WTC11 (cell line): ENCODE results near the gene FST. TPM values are rescaled to one million over a fixed set of nuclear protein-coding genes. Genes with fewer than 3 reads are reported as not detected.

Experiments used
- ATAC-seq: fragments of 200-7000 bp; cut with Tn5 transposase; 2 replicates; pipeline ENCODE4 v1.10.0; 2021; ENCODE audit warnings: mild to moderate bottlenecking, moderate library complexity
- CTCF ChIA-PET: fragments of 300-600 bp; sonication (Branson Sonifier 250); formaldehyde crosslinking; loops from one replicate; lab custom pipeline; 2021; ENCODE audit warnings: antibody characterized with exemption; lab: Charles Lee
- POLR2A ChIA-PET: fragments of 350-600 bp; sonication (Branson Sonifier 250); formaldehyde crosslinking; loops from one replicate; lab custom pipeline; 2021; ENCODE audit warnings: antibody characterized with exemption; lab: Charles Lee
- DNase-seq: peaks from one replicate; pipeline ENCODE4 v3.0.0; 2021; ENCODE audit warnings: low spot score
- H3K27ac Mint-ChIP-seq: 2 replicates; pipeline ENCODE4 v1.8.0; 2021; ENCODE audit warnings: mixed read lengths
- H3K27me3 Mint-ChIP-seq: 2 replicates; pipeline ENCODE4 v1.8.0; 2021; ENCODE audit warnings: low read depth, mild to moderate bottlenecking, moderate library complexity, mixed read lengths
- H3K36me3 Mint-ChIP-seq: 2 replicates; pipeline ENCODE4 v1.8.0; 2021; ENCODE audit warnings: mixed read lengths
- H3K4me1 Mint-ChIP-seq: 2 replicates; pipeline ENCODE4 v1.8.0; 2022; ENCODE audit warnings: mixed read lengths
- H3K4me3 Mint-ChIP-seq: 2 replicates; pipeline ENCODE4 v1.8.0; 2021; ENCODE audit warnings: mild to moderate bottlenecking, moderate library complexity, mixed read lengths
- H3K9me3 Mint-ChIP-seq: 2 replicates; pipeline ENCODE4 v1.8.0; 2021; ENCODE audit warnings: mixed read lengths
- JUN ChIP-seq: sonication (generic); formaldehyde crosslinking; IDR thresholded peaks from 2 replicates; pipeline ENCODE4 v1.8.0; 2023; ENCODE audit warnings: mild to moderate bottlenecking, missing genetic modification reagents
- MAX ChIP-seq: sonication (generic); formaldehyde crosslinking; IDR thresholded peaks from 2 replicates; pipeline ENCODE4 v1.8.0; 2022; ENCODE audit warnings: mild to moderate bottlenecking, missing genetic modification reagents
- NR2C2 ChIP-seq: sonication (generic); formaldehyde crosslinking; IDR thresholded peaks from 2 replicates; pipeline ENCODE4 v1.8.0; 2022; ENCODE audit warnings: mild to moderate bottlenecking, missing genetic modification reagents
- RORB ChIP-seq: fragments of 250-450 bp; sonication (Bioruptor Pico); IDR thresholded peaks from 2 replicates; pipeline ENCODE4 v1.9.0; 2021; ENCODE audit warnings: mild to moderate bottlenecking
- ZNF121 ChIP-seq: sonication (generic); formaldehyde crosslinking; IDR thresholded peaks from 2 replicates; pipeline ENCODE4 v1.8.0; 2023; ENCODE audit warnings: missing genetic modification reagents
- ZNF423 ChIP-seq: fragments of 250-450 bp; sonication (Bioruptor Pico); IDR thresholded peaks from 2 replicates; pipeline ENCODE4 v2.1.2; 2022; ENCODE audit warnings: mild to moderate bottlenecking, moderate library complexity
- total RNA-seq: library from RNA; stranded (reverse); gene quantifications from 3 replicates; pipeline ENCODE4 v1.2.3, GENCODE V29; 2021
- TF ChIP-seq, protein P1 (sequence below): sonication (generic); formaldehyde crosslinking; IDR thresholded peaks from 2 replicates; pipeline ENCODE4 v1.8.0; 2023; ENCODE audit warnings: mild to moderate bottlenecking, missing genetic modification reagents
- TF ChIP-seq, protein P2 (sequence below): fragments of 250-450 bp; sonication (Bioruptor Pico); IDR thresholded peaks from 2 replicates; pipeline ENCODE4 v1.9.0; 2021; ENCODE audit warnings: mild to moderate bottlenecking
- TF ChIP-seq, protein P3 (sequence below): fragments of 200-600 bp; IDR thresholded peaks from 2 replicates; pipeline ENCODE4 v1.8.0; 2022; ENCODE audit warnings: antibody characterized with exemption
- TF ChIP-seq, protein P4 (sequence below): sonication (generic); formaldehyde crosslinking; IDR thresholded peaks from 2 replicates; pipeline ENCODE4 v1.8.1; 2022; ENCODE audit warnings: low read depth, mild to moderate bottlenecking, moderate library complexity, missing genetic modification reagents, borderline replicate concordance
- TF ChIP-seq, protein P5 (sequence below): sonication (generic); formaldehyde crosslinking; IDR thresholded peaks from 2 replicates; pipeline ENCODE4 v1.8.0; 2022; ENCODE audit warnings: mild to moderate bottlenecking, missing genetic modification reagents

The FST gene
- total RNA-seq, 1 experiment from 2014 or later: 11.8 TPM

- TF ChIP-seq, protein P1, sequence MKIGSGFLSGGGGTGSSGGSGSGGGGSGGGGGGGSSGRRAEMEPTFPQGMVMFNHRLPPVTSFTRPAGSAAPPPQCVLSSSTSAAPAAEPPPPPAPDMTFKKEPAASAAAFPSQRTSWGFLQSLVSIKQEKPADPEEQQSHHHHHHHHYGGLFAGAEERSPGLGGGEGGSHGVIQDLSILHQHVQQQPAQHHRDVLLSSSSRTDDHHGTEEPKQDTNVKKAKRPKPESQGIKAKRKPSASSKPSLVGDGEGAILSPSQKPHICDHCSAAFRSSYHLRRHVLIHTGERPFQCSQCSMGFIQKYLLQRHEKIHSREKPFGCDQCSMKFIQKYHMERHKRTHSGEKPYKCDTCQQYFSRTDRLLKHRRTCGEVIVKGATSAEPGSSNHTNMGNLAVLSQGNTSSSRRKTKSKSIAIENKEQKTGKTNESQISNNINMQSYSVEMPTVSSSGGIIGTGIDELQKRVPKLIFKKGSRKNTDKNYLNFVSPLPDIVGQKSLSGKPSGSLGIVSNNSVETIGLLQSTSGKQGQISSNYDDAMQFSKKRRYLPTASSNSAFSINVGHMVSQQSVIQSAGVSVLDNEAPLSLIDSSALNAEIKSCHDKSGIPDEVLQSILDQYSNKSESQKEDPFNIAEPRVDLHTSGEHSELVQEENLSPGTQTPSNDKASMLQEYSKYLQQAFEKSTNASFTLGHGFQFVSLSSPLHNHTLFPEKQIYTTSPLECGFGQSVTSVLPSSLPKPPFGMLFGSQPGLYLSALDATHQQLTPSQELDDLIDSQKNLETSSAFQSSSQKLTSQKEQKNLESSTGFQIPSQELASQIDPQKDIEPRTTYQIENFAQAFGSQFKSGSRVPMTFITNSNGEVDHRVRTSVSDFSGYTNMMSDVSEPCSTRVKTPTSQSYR (CRISPR knock-in tag): no peak
- no peak for TF ChIP-seq JUN
- TF ChIP-seq ZNF423 (CRISPR knock-in tag): no peak
- TF ChIP-seq, protein P2, sequence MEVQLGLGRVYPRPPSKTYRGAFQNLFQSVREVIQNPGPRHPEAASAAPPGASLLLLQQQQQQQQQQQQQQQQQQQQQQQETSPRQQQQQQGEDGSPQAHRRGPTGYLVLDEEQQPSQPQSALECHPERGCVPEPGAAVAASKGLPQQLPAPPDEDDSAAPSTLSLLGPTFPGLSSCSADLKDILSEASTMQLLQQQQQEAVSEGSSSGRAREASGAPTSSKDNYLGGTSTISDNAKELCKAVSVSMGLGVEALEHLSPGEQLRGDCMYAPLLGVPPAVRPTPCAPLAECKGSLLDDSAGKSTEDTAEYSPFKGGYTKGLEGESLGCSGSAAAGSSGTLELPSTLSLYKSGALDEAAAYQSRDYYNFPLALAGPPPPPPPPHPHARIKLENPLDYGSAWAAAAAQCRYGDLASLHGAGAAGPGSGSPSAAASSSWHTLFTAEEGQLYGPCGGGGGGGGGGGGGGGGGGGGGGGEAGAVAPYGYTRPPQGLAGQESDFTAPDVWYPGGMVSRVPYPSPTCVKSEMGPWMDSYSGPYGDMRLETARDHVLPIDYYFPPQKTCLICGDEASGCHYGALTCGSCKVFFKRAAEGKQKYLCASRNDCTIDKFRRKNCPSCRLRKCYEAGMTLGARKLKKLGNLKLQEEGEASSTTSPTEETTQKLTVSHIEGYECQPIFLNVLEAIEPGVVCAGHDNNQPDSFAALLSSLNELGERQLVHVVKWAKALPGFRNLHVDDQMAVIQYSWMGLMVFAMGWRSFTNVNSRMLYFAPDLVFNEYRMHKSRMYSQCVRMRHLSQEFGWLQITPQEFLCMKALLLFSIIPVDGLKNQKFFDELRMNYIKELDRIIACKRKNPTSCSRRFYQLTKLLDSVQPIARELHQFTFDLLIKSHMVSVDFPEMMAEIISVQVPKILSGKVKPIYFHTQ (CRISPR knock-in tag): no peak
- no peak for TF ChIP-seq RORB
- no peak for TF ChIP-seq NR2C2 (CRISPR knock-in tag)
These were observed 23.3 kb downstream of the FST start (continued) for GRCh38 chr5:53503562-53504218.

- ChIA-PET POLR2A (no interaction called here), CTCF (no interaction called here)
- Mint-ChIP-seq H3K4me3 (no peak overlapping the region), H3K27me3 (no peaks in the 10 kb centered on the region; the same call in 1 of the 2 replicates), H3K4me1 (peaks cover 6% of the 10 kb centered on the region), H3K36me3 (peaks cover 42% of the 10 kb centered on the region), H3K27ac (no peak overlapping the region), H3K9me3 (peaks cover 46% of the 10 kb centered on the region)
- DNase-seq (no peak), ATAC-seq (no peak)
- TF ChIP-seq, protein P3, sequence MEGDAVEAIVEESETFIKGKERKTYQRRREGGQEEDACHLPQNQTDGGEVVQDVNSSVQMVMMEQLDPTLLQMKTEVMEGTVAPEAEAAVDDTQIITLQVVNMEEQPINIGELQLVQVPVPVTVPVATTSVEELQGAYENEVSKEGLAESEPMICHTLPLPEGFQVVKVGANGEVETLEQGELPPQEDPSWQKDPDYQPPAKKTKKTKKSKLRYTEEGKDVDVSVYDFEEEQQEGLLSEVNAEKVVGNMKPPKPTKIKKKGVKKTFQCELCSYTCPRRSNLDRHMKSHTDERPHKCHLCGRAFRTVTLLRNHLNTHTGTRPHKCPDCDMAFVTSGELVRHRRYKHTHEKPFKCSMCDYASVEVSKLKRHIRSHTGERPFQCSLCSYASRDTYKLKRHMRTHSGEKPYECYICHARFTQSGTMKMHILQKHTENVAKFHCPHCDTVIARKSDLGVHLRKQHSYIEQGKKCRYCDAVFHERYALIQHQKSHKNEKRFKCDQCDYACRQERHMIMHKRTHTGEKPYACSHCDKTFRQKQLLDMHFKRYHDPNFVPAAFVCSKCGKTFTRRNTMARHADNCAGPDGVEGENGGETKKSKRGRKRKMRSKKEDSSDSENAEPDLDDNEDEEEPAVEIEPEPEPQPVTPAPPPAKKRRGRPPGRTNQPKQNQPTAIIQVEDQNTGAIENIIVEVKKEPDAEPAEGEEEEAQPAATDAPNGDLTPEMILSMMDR: no peak
- TF ChIP-seq ZNF121 (CRISPR knock-in tag): no peak
- TF ChIP-seq, protein P4, sequence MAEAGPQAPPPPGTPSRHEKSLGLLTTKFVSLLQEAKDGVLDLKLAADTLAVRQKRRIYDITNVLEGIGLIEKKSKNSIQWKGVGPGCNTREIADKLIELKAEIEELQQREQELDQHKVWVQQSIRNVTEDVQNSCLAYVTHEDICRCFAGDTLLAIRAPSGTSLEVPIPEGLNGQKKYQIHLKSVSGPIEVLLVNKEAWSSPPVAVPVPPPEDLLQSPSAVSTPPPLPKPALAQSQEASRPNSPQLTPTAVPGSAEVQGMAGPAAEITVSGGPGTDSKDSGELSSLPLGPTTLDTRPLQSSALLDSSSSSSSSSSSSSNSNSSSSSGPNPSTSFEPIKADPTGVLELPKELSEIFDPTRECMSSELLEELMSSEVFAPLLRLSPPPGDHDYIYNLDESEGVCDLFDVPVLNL (CRISPR knock-in tag): no peak
These were observed 26.6 kb downstream of the FST start for GRCh38 chr5:53507013-53507412.

DNA sequence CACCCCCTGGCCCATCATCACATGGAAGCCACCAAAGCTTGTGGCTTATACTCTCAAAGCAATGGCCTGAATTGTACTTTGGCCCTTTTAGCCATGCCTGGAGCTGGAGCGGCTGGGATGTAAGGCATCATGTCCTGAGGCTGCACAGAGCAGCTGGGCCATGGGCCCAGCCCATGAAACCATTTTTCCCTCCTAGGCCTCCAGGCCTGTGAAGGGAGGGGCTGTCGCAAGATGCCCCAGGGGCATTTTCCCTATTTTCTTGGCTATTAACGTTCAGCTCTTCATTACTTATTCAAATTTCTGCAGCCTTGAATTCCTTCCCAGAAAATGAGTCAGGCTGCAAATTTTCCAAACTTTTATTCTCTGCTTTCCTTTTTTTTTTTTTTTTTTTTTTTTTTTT lies 27.7 kb downstream of the FST start:
- ATAC-seq (no peak), DNase-seq (no peak)
- H3K27me3 Mint-ChIP-seq: no peaks in the 10 kb centered on the region; the same call in 1 of the 2 replicates
- TF ChIP-seq, protein P5, sequence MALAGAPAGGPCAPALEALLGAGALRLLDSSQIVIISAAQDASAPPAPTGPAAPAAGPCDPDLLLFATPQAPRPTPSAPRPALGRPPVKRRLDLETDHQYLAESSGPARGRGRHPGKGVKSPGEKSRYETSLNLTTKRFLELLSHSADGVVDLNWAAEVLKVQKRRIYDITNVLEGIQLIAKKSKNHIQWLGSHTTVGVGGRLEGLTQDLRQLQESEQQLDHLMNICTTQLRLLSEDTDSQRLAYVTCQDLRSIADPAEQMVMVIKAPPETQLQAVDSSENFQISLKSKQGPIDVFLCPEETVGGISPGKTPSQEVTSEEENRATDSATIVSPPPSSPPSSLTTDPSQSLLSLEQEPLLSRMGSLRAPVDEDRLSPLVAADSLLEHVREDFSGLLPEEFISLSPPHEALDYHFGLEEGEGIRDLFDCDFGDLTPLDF: no peak
- TF ChIP-seq MAX (CRISPR knock-in tag) (no peak), JUN (no peak)
- H3K36me3 Mint-ChIP-seq: peaks cover 42% of the 10 kb centered on the region
- no peak overlapping the region for H3K27ac Mint-ChIP-seq
- ChIA-PET CTCF (no interaction called here), POLR2A (no interaction called here)
- H3K4me1 Mint-ChIP-seq: no peaks in the 10 kb centered on the region
- H3K9me3 Mint-ChIP-seq: peaks cover 48% of the 10 kb centered on the region
- no peak overlapping the region for H3K4me3 Mint-ChIP-seq
